ENCODE results near the gene AKAP6. TPM values are rescaled to one million over a fixed set of nuclear protein-coding genes. Genes with fewer than 3 reads are reported as not detected.

Gene AKAP6
- total and polyA plus RNA-seq, 10 of the 15 experiments (the other 5 are each of a cell fraction or from before 2014, with no cell fraction given) = 0.35 to 5.9 (median 2.2) TPM

DNA sequence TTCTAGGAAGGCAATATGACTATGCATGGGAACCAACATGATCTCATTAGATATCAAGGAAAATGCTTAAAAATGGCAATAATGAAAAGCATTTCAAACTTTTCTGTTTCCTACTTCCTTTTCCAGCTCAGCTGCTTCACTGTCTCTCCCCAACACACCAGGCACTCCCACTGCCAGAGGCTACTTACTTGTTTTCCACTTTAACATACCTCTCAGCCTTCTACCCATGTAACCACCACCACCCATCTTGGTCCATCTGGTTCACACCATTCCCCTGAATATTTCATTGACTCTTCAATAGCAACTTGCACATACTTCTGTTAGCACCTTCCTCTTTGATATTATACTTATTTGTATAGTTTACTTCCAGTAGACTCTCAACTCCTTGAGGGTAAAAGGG lies 441.3 kb downstream of the AKAP6 start:
- Histone ChIP-seq H4K20me1 (ENCODE audit: control insufficient read depth, insufficient read depth) (no peaks in the 10 kb centered on the region), H3K9me3 (replicated peaks; ENCODE audit: control insufficient read depth, insufficient read depth, low read length) (no peaks in the 10 kb centered on the region), H3K4me2 (ENCODE audit: control insufficient read depth, insufficient read depth) (no peak overlapping the region), H3K27me3 (replicated peaks in 1 of 2; ENCODE audit: control insufficient read depth in 2 of 2, insufficient read depth in 2 of 2, low read length in 1 of 2) (no peaks in the 10 kb centered on the region), H3K4me1 (ENCODE audit: control insufficient read depth, insufficient read depth, low read length) (no peaks in the 10 kb centered on the region), H3K36me3 (ENCODE audit: control insufficient read depth in 2 of 2, insufficient read depth in 2 of 2, low read length in 1 of 2) (no peaks in the 10 kb centered on the region), H3K4me3 (no peak overlapping the region), H3K9ac (ENCODE audit: control insufficient read depth, insufficient read depth, low read length) (no peak overlapping the region), H3K27ac (ENCODE audit: control insufficient read depth, insufficient read depth) (no peak overlapping the region), H2AFZ (ENCODE audit: control insufficient read depth, low read depth, low read length) (no peak overlapping the region), H3K79me2 (ENCODE audit: control insufficient read depth, insufficient read depth, low read length) (no peaks in the 10 kb centered on the region)
- CTCF ChIA-PET = no interaction called here
- RAD21 ChIA-PET (ENCODE audit: unreplicated experiment) = no interaction called here
- SMC1A ChIA-PET (ENCODE audit: uncharacterized antibody, unreplicated experiment) = no interaction called here
- intact Hi-C loops (cut with micrococcal nuclease; ENCODE audit: unreplicated experiment) (no loop called here), in situ Hi-C loops (cut with MboI) (no loop called here)
- DNase-seq (ENCODE audit: low read depth, low spot score) (no peak), FAIRE-seq (no peak), ATAC-seq (no peak)
- BruUV-seq (replicated peaks) = no TSS peak
- POLR2A ChIA-PET = no interaction called here
- TF ChIP-seq, protein P1, sequence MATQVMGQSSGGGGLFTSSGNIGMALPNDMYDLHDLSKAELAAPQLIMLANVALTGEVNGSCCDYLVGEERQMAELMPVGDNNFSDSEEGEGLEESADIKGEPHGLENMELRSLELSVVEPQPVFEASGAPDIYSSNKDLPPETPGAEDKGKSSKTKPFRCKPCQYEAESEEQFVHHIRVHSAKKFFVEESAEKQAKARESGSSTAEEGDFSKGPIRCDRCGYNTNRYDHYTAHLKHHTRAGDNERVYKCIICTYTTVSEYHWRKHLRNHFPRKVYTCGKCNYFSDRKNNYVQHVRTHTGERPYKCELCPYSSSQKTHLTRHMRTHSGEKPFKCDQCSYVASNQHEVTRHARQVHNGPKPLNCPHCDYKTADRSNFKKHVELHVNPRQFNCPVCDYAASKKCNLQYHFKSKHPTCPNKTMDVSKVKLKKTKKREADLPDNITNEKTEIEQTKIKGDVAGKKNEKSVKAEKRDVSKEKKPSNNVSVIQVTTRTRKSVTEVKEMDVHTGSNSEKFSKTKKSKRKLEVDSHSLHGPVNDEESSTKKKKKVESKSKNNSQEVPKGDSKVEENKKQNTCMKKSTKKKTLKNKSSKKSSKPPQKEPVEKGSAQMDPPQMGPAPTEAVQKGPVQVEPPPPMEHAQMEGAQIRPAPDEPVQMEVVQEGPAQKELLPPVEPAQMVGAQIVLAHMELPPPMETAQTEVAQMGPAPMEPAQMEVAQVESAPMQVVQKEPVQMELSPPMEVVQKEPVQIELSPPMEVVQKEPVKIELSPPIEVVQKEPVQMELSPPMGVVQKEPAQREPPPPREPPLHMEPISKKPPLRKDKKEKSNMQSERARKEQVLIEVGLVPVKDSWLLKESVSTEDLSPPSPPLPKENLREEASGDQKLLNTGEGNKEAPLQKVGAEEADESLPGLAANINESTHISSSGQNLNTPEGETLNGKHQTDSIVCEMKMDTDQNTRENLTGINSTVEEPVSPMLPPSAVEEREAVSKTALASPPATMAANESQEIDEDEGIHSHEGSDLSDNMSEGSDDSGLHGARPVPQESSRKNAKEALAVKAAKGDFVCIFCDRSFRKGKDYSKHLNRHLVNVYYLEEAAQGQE (IDR thresholded peaks at IDR 0.05; ENCODE audit: low read depth, low read length) = no peak
- TF ChIP-seq, protein P2, sequence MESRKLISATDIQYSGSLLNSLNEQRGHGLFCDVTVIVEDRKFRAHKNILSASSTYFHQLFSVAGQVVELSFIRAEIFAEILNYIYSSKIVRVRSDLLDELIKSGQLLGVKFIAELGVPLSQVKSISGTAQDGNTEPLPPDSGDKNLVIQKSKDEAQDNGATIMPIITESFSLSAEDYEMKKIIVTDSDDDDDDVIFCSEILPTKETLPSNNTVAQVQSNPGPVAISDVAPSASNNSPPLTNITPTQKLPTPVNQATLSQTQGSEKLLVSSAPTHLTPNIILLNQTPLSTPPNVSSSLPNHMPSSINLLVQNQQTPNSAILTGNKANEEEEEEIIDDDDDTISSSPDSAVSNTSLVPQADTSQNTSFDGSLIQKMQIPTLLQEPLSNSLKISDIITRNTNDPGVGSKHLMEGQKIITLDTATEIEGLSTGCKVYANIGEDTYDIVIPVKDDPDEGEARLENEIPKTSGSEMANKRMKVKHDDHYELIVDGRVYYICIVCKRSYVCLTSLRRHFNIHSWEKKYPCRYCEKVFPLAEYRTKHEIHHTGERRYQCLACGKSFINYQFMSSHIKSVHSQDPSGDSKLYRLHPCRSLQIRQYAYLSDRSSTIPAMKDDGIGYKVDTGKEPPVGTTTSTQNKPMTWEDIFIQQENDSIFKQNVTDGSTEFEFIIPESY (IDR thresholded peaks at IDR 0.05) = no peak
- TF ChIP-seq SREBF1 (IDR thresholded peaks at IDR 0.05; ENCODE audit: low read length) (no peak), NFYA (IDR thresholded peaks at IDR 0.05; ENCODE audit: borderline replicate concordance, low read depth, low read length) (no peak), NR2C1 (IDR thresholded peaks at IDR 0.05) (no peak), SUZ12 (IDR thresholded peaks at IDR 0.05; ENCODE audit: unreplicated experiment) (no peak)
